Keratinocyte (primary cell): Measurements from ENCODE around the gene COL20A1. TPM values are rescaled to one million over a fixed set of nuclear protein-coding genes. Genes with fewer than 3 reads are reported as not detected.

Experiments used
- DNase-seq: peaks from one replicate; pipeline ENCODE4 v3.0.0-alpha.2; 2011; ENCODE audit warnings: low read depth, missing footprints, low spot score
- FAIRE-seq: peaks from 2 replicates; lab custom pipeline; 2011; peaks lifted over from hg19 to GRCh38; lab: Jason Lieb, UNC
- H2AFZ ChIP-seq: 2 replicates; pipeline ENCODE4 v1.6.0; 2012; ENCODE audit warnings: low read length, control low read depth, inconsistent platforms; ENCODE audit not compliant: control insufficient read depth
- H3K27ac ChIP-seq: 2 replicates; pipeline ENCODE4 v1.5.1; 2011; ENCODE audit warnings: low read length; ENCODE audit not compliant: control insufficient read depth, insufficient read depth
- H3K27me3 ChIP-seq: 3 replicates; pipeline ENCODE4 v1.6.0; 2011; ENCODE audit warnings: low read length; ENCODE audit not compliant: control insufficient read depth, insufficient read depth; ENCODE audit errors: extremely low read depth
- H3K36me3 ChIP-seq, 2 experiments: 2 replicates in 1 of 2; 3 replicates in 1 of 2; pipeline ENCODE4 v1.5.1; 2011; ENCODE audit warnings: low read length in 2 of 2, mild to moderate bottlenecking in 1 of 2; ENCODE audit not compliant: control insufficient read depth in 2 of 2, insufficient read depth in 2 of 2; ENCODE audit errors: extremely low read depth in 1 of 2
- H3K4me1 ChIP-seq: 3 replicates; pipeline ENCODE4 v1.5.1; 2011; ENCODE audit warnings: low read length; ENCODE audit not compliant: control insufficient read depth, insufficient read depth; ENCODE audit errors: extremely low read depth
- H3K4me2 ChIP-seq: 3 replicates; pipeline ENCODE4 v1.6.0; 2011; ENCODE audit warnings: low read depth, low read length; ENCODE audit not compliant: control insufficient read depth, insufficient read depth; ENCODE audit errors: extremely low read depth
- H3K4me3 ChIP-seq, 3 experiments: fragments of 200-600 bp in 1 of 3; sonication (generic) in 1 of 3; 2 replicates in 2 of 3; 3 replicates in 1 of 3; pipeline ENCODE4 v1.5.1; 2011 to 2016; ENCODE audit warnings: low read length in 3 of 3, mild to moderate bottlenecking in 3 of 3, control low read depth in 2 of 3, inconsistent platforms in 1 of 3, low read depth in 1 of 3, mixed read lengths in 1 of 3, mixed run types in 1 of 3, moderate library complexity in 1 of 3; ENCODE audit not compliant: control insufficient read depth in 2 of 3, insufficient read depth in 2 of 3; ENCODE audit errors: extremely low read depth in 1 of 3
- H3K79me2 ChIP-seq: 2 replicates; pipeline ENCODE4 v1.6.0; 2012; ENCODE audit warnings: low read length; ENCODE audit not compliant: control insufficient read depth, insufficient read depth
- H3K9ac ChIP-seq: 3 replicates; pipeline ENCODE4 v1.6.0; 2011; ENCODE audit warnings: low read length; ENCODE audit not compliant: control insufficient read depth, insufficient read depth; ENCODE audit errors: extremely low read depth
- H3K9me1 ChIP-seq: 3 replicates; pipeline ENCODE4 v1.6.0; 2011; ENCODE audit warnings: low read length; ENCODE audit not compliant: control insufficient read depth, insufficient read depth; ENCODE audit errors: extremely low read depth
- H3K9me3 ChIP-seq: 2 replicates; pipeline ENCODE4 v1.5.1; 2012; ENCODE audit warnings: low read depth, low read length; ENCODE audit not compliant: control insufficient read depth
- H4K20me1 ChIP-seq: 3 replicates; pipeline ENCODE4 v1.6.0; 2011; ENCODE audit warnings: low read length; ENCODE audit not compliant: control insufficient read depth, insufficient read depth; ENCODE audit errors: extremely low read depth
- CTCF ChIP-seq, 3 experiments: IDR thresholded peaks in 1 of 3; conservative IDR thresholded peaks in 1 of 3; optimal IDR thresholded peaks in 1 of 3; 2 replicates in 2 of 3; 3 replicates in 1 of 3; pipeline versions ENCODE3 to v1.5.1; 2011; ENCODE audit warnings: low read length in 3 of 3, mild to moderate bottlenecking in 3 of 3, moderate library complexity in 2 of 3, control low read depth in 1 of 3, inconsistent platforms in 1 of 3; ENCODE audit not compliant: insufficient read depth in 2 of 3; ENCODE audit errors: extremely low read depth in 1 of 3
- EZH2 ChIP-seq: IDR thresholded peaks from one replicate; pipeline ENCODE4 v1.6.1; 2012; ENCODE audit warnings: inconsistent platforms, mild to moderate bottlenecking, low read length, moderate library complexity
- dilution Hi-C: fragments of 300-500 bp; cut with MboI; formaldehyde crosslinking; loops from one replicate; pipeline ENCODE4 v1.7.0; 2020; ENCODE audit warnings: low sequenced_read_pairs; ENCODE audit not compliant: extremely low pct_ligation_motif_present
- polyA plus RNA-seq, 5 experiments: library from polyadenylated mRNA; depleted of rRNA in 3 of 5; stranded (reverse) in 3 of 5; stranded (forward) in 1 of 5; unstranded in 1 of 5; fragments of >200 nt; gene quantifications; 1 replicate in 1 of 5; 2 replicates in 3 of 5; 3 replicates in 1 of 5; pipeline versions ENCODE4 v1.2.1 to v1.2.3, GENCODE V29; 2011 to 2012; ENCODE audit warnings: missing spikeins in 2 of 5, low read depth in 1 of 5, low replicate concordance in 1 of 5

Gene COL20A1
- polyA plus RNA-seq, 1 donor (not counting 4 experiments of a cell fraction or from before 2014, with no cell fraction given) = not detected

- no peak for FAIRE-seq
- Histone ChIP-seq H3K9ac (no peak overlapping the region), H3K9me3 (no peaks in the 10 kb centered on the region), H3K9me1 (no peaks in the 10 kb centered on the region), H3K4me1 (no peaks in the 10 kb centered on the region), H3K27ac (no peak overlapping the region), H3K27me3 (peaks cover 30% of the 10 kb centered on the region), H3K36me3 (no peaks in the 10 kb centered on the region), H3K79me2 (no peaks in the 10 kb centered on the region), H3K4me2 (no peak overlapping the region), H3K4me3 (no peak overlapping the region), H4K20me1 (no peaks in the 10 kb centered on the region), H2AFZ (no peak overlapping the region)
- no peak for DNase-seq
- no peak for TF ChIP-seq CTCF (optimal IDR thresholded peaks at IDR 0.05 in 1 of 3, IDR thresholded peaks at IDR 0.05 in 1 of 3, conservative IDR thresholded peaks at IDR 0.05 in 1 of 3; ENCODE audit: extremely low read depth in 1 of 3, insufficient read depth in 2 of 3, low read length in 3 of 3)
- TF ChIP-seq EZH2 = no peak
- dilution Hi-C loops = no loop called here
Observed at GRCh38 chr20:63297371-63297781, 4.4 kb downstream of the COL20A1 start.

- peaks cover 31% of the 10 kb centered on the region for H3K27me3 ChIP-seq
Observed at GRCh38 chr20:63297796-63298572, 5.0 kb downstream of the COL20A1 start.

More at GRCh38 chr20:63297796-63298572, 5.0 kb downstream of the COL20A1 start:
- Histone ChIP-seq H3K9me3 (no peaks in the 10 kb centered on the region), H3K27ac (no peak overlapping the region), H4K20me1 (no peaks in the 10 kb centered on the region), H3K9ac (no peak overlapping the region), H3K4me3 (no peak overlapping the region), H3K36me3 (no peaks in the 10 kb centered on the region), H3K4me1 (no peaks in the 10 kb centered on the region), H2AFZ (no peak overlapping the region), H3K79me2 (no peaks in the 10 kb centered on the region), H3K9me1 (no peaks in the 10 kb centered on the region), H3K4me2 (no peak overlapping the region)
- TF ChIP-seq CTCF (optimal IDR thresholded peaks at IDR 0.05 in 1 of 3, IDR thresholded peaks at IDR 0.05 in 1 of 3, conservative IDR thresholded peaks at IDR 0.05 in 1 of 3; ENCODE audit: extremely low read depth in 1 of 3, insufficient read depth in 2 of 3, low read length in 3 of 3) (no peak), EZH2 (no peak)
- DNase-seq = no peak
- FAIRE-seq = no peak
- dilution Hi-C loops = no loop called here
